Measurements from ENCODE around the gene BCL2. TPM values are rescaled to one million over a fixed set of nuclear protein-coding genes. Genes with fewer than 3 reads are reported as not detected.
A peak's percentile ranks its signal among the peaks of the same experiment; 100 is the strongest.

BCL2 gene
- total and polyA plus RNA-seq, 9 of the 15 experiments (the other 6 are each of a cell fraction or from before 2014, with no cell fraction given), result 0.10 to 1.1 (median 0.65) TPM

DNA sequence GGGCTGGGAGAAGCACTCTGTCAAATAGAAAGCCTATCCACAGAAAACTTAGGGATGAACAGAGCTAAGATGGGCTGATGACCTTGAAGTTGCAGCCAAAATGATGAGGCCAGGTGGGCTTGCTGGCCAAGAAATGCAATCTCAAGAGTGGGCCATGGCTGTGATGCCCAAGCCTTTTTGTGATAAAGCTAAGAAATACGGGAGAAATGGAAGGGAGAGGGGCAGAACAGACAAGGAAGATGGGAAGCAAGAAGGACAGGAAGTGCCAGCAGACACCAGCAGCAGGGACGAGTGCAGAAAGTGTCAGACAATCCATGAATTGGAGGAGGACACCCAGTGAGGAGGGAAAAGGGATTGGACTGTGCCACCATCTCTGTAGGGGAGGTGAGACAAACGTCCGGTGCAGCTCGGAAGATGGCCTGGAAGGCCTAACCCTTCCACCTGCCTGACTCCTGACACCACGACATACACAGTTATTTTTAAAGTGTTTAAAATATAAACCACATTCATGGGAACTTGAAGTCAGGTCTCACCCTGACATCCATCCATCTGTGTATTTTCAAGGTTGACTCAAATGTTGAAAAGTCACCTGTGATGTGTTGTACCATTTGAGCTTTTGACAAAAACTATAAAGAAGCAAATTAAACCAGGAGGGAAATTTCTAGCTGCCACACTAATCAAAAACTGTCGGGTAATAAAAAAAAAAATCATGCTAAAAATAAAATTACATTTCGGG is 105.5 kb downstream of the BCL2 start:
- no peaks in the 10 kb centered on the region; a peak in 2 of 5 replicates for H3K4me1 ChIP-seq (replicated peaks in 1 of 2; ENCODE audit: control insufficient read depth in 2 of 2, insufficient read depth in 2 of 2, low read length in 2 of 2)
- no peaks in the 10 kb centered on the region for H3K9me3 ChIP-seq (replicated peaks; ENCODE audit: control insufficient read depth, insufficient read depth, low read depth, low read length)
- ChIA-PET CTCF (ENCODE audit: low intra/inter-chr PET ratio) (no interaction called here), POLR2A (no interaction called here)
- DNase-seq (ENCODE audit: extremely low read depth in 1 of 4, low spot score in 3 of 4), result no peak
- H3K4me3 ChIP-seq, result no peak overlapping the region
- H3K4me2 ChIP-seq (ENCODE audit: insufficient read depth, low read length), result no peak overlapping the region
- WGBS (ENCODE audit: insufficient coverage, low coverage, missing lambda C conversion rate), result 23% methylated on average over 3 of the region's 8 CpGs
- H3K27me3 ChIP-seq (ENCODE audit: control insufficient read depth in 2 of 2, insufficient read depth in 2 of 2, low read length in 2 of 2), result no peaks in the 10 kb centered on the region
- no peaks in the 10 kb centered on the region for H3K36me3 ChIP-seq (ENCODE audit: control insufficient read depth, insufficient read depth, low read length)
- no peak for ATAC-seq
- in situ Hi-C loops (cut with MboI) (no loop called here), intact Hi-C loops (cut with micrococcal nuclease) (loop anchor here (10.0 kb wide), 1 partner anchor 79 kb away; no protein-coding TSS in a partner anchor)
- no peaks in the 10 kb centered on the region for H3K9me1 ChIP-seq (ENCODE audit: control insufficient read depth, insufficient read depth, low read length)
- BruUV-seq (replicated peaks), result no TSS peak
- H2AFZ ChIP-seq (ENCODE audit: low read depth, low read length), result peak overlapping the region; percentile 40; the same call in 1 of the 2 replicates
- TF ChIP-seq RBFOX2 (IDR thresholded peaks at IDR 0.05; ENCODE audit: low read depth, low read length), result no peak
- TF ChIP-seq, protein P1, sequence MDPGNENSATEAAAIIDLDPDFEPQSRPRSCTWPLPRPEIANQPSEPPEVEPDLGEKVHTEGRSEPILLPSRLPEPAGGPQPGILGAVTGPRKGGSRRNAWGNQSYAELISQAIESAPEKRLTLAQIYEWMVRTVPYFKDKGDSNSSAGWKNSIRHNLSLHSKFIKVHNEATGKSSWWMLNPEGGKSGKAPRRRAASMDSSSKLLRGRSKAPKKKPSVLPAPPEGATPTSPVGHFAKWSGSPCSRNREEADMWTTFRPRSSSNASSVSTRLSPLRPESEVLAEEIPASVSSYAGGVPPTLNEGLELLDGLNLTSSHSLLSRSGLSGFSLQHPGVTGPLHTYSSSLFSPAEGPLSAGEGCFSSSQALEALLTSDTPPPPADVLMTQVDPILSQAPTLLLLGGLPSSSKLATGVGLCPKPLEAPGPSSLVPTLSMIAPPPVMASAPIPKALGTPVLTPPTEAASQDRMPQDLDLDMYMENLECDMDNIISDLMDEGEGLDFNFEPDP (CRISPR knock-in tag; IDR thresholded peaks at IDR 0.05), result no peak
- no peak for TF ChIP-seq ZNF436 (CRISPR knock-in tag; IDR thresholded peaks at IDR 0.05)
- TF ChIP-seq, protein P2, sequence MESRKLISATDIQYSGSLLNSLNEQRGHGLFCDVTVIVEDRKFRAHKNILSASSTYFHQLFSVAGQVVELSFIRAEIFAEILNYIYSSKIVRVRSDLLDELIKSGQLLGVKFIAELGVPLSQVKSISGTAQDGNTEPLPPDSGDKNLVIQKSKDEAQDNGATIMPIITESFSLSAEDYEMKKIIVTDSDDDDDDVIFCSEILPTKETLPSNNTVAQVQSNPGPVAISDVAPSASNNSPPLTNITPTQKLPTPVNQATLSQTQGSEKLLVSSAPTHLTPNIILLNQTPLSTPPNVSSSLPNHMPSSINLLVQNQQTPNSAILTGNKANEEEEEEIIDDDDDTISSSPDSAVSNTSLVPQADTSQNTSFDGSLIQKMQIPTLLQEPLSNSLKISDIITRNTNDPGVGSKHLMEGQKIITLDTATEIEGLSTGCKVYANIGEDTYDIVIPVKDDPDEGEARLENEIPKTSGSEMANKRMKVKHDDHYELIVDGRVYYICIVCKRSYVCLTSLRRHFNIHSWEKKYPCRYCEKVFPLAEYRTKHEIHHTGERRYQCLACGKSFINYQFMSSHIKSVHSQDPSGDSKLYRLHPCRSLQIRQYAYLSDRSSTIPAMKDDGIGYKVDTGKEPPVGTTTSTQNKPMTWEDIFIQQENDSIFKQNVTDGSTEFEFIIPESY (CRISPR knock-in tag; IDR thresholded peaks at IDR 0.05), result no peak
- TF ChIP-seq SREBF1 (IDR thresholded peaks at IDR 0.05; ENCODE audit: borderline replicate concordance, low read depth, low read length), result no peak
- TF ChIP-seq PRMT5 (CRISPR knock-in tag; IDR thresholded peaks at IDR 0.05), result no peak
- no peak for TF ChIP-seq PPARD (CRISPR knock-in tag; IDR thresholded peaks at IDR 0.05)
- TF ChIP-seq, protein P3, sequence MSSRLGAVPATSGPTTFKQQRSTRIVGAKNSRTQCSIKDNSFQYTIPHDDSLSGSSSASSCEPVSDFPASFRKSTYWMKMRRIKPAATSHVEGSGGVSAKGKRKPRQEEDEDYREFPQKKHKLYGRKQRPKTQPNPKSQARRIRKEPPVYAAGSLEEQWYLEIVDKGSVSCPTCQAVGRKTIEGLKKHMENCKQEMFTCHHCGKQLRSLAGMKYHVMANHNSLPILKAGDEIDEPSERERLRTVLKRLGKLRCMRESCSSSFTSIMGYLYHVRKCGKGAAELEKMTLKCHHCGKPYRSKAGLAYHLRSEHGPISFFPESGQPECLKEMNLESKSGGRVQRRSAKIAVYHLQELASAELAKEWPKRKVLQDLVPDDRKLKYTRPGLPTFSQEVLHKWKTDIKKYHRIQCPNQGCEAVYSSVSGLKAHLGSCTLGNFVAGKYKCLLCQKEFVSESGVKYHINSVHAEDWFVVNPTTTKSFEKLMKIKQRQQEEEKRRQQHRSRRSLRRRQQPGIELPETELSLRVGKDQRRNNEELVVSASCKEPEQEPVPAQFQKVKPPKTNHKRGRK (tag; IDR thresholded peaks at IDR 0.05), result no peak
- TF ChIP-seq RFX1 (IDR thresholded peaks at IDR 0.05), result no peak
- TF ChIP-seq RFX7 (CRISPR knock-in tag; IDR thresholded peaks at IDR 0.05), result no peak
- no peak for TF ChIP-seq RBM34 (IDR thresholded peaks at IDR 0.05; ENCODE audit: borderline replicate concordance, insufficient read depth, low read length)
- H4K20me1 ChIP-seq (replicated peaks; ENCODE audit: control insufficient read depth, insufficient read depth, low read length), result no peaks in the 10 kb centered on the region
- no peak for FAIRE-seq
- H3K79me2 ChIP-seq (ENCODE audit: control insufficient read depth, insufficient read depth, low read length), result no peaks in the 10 kb centered on the region
- no peak overlapping the region for H3K27ac ChIP-seq (ENCODE audit: extremely low read depth, low read depth, low read length)
- no peak overlapping the region for H3K9ac ChIP-seq (ENCODE audit: insufficient read depth in 1 of 2, low read depth in 2 of 2, low read length in 2 of 2)

Data from K562 (cell line).